ENCODE data around the gene APPL1.

APPL1 gene, protein sequence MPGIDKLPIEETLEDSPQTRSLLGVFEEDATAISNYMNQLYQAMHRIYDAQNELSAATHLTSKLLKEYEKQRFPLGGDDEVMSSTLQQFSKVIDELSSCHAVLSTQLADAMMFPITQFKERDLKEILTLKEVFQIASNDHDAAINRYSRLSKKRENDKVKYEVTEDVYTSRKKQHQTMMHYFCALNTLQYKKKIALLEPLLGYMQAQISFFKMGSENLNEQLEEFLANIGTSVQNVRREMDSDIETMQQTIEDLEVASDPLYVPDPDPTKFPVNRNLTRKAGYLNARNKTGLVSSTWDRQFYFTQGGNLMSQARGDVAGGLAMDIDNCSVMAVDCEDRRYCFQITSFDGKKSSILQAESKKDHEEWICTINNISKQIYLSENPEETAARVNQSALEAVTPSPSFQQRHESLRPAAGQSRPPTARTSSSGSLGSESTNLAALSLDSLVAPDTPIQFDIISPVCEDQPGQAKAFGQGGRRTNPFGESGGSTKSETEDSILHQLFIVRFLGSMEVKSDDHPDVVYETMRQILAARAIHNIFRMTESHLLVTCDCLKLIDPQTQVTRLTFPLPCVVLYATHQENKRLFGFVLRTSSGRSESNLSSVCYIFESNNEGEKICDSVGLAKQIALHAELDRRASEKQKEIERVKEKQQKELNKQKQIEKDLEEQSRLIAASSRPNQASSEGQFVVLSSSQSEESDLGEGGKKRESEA

DNA sequence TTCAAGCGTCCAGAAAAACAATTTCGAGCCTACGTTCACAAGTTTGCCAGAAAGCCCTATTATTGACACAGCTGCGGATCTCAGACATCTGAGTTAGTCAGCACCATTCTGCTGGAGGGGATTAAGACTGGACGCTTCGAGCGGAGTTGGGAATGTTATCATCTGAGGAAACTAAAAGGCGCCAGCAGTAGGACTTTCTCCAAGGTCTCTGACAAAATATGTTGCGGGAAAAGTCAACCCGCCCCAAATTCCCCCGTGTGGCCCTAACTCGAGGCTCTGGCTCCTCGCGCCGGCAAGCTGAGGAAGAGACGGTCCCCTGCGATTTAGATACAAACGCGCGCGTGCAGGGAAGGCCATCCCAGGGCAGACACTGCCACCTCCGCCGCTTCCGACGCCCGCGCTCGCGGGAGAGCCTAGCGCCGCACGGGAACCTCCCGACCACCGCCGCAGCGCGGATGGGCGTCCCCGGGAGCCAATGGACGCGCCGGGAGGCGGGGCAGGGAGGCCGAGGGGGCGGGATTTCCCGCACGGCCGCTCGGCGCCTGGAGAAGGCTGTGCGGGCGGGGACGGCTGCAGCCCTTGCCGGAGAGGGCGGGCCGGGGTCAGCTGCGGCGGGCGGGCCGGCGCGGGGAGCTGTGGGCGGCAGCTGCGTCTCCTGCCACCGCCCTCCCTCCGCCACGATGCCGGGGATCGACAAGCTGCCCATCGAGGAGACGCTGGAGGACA is at the start of gene APPL1:
Gene APPL1 (plus strand): TSS at position 526 of the 726 bp plus-strand sequence. CDS start 155 bp downstream, at position 681.
- peak; percentile 88 for DNase-seq (ENCODE audit: low spot score)

DNA sequence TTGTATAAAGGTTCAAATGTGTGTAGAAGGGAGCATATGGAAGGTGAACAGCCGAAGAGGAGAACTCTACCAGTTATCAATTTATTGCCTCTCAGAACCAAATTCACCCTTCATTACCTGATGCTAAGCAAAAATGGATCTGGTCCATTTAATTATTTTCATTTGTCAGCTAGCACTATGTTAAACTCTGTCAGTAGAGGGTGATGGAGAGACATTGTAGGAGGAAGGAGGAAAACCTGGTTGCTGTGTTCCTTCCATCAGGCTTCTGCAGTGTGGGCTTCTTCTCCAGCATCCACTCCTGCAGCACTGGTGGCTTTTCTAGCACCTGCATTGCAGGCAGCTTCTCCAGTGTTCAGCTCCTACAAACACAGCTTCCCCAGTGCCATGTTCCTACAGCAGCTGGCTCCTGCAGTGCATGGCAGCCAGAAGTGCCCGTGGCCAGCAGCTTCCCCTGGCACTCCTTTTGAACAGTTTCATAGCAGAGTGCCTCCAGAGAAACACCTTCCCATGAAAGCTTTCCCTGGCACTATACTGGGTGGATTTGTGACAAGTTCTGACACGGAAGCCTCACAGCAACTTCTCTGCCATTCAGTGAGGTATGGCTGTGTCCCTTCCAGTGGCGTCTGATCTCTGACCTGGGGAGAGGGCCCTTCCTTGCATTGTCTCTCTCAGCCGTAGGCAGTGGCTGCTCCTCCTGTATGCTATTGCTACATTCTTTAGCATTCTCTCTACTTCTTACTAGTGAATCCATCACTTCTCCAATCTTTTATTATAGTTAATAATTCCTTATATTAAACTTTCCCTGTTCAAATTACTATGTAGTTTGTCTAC is 47.7 kb upstream of the APPL1 start:
- no peak for DNase-seq (ENCODE audit: low spot score)

DNA sequence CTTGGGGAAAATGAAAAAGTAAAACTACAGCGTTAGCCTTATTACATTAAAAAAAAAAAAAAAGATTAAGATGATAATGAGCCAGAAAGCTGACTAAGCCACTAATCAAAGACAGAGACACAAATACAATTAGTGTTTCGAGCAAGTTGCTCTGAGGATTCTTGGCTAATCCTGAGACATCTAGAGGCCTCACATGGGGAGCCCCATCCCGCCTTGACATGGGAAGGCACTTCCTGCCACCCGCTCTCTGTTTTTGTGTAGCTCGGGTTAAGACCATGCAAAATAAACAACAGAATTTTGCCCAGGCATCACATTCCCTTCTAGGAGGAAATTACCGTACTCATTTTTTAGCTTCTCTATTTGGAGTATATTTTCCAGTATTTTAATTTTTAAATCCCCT is 43.0 kb upstream of the APPL1 start:
- DNase-seq (ENCODE audit: low spot score) = no peak

- no peak for DNase-seq (ENCODE audit: low spot score)
Observed at GRCh38 chr3:57192028-57192427, 35.5 kb upstream of the APPL1 start.

DNA sequence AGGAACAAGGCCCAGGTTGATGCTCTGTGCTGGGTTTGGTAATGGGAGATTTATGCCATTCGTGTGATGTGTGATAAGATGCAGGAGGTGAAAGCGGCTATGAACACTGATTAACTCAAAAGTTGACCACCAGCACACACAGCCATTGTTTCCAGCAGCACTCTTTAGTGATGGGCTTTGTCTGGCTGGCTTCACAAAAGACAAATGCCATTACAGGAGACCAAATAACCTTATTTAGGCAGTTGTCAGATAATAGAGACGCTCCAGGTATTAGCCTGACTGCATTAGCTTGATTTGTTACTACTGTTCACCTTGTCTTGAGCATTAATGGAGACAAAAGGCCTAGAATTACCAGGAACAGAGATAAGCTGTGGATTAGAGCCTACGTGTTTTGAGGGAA is 32.9 kb upstream of the APPL1 start:
- no peak for DNase-seq (ENCODE audit: low spot score)

GRCh38 chr3:57199895-57200297 is 27.6 kb upstream of the APPL1 start, which contains the start of gene HESX1:
Gene HESX1, minus strand, starts transcription at chr3:57199978. Its CDS starts 60 bp downstream, at chr3:57199918.
- DNase-seq (ENCODE audit: low spot score) = no peak

DNA sequence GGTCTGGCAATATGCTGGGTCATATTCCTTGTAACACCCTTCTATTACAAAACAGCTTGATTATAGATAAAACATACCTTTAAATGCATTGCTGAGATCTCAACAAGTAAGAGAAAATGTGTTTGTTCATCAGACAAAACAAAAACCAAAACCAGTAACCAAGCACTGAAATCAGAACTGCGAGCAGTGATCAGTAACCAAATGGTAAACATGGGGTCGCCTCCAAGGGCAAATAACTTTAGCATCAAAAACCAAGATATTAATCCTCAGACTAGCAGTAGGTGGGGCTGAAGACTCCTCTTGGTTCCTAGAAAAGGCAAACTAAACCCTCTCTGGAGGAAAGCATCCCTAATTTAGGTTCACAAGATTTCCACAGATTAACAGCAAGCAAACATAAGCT is 21.1 kb upstream of the APPL1 start:
- DNase-seq (ENCODE audit: low spot score) = no peak

GRCh38 chr3:57221883-57222282 is 5.6 kb upstream of the APPL1 start:
- DNase-seq (ENCODE audit: low spot score) = no peak

- no peak for DNase-seq (ENCODE audit: low spot score)
Observed at GRCh38 chr3:57224856-57225255, 2.7 kb upstream of the APPL1 start.

- DNase-seq (ENCODE audit: low spot score) = no peak
Observed at GRCh38 chr3:57226176-57226575, 1.4 kb upstream of the APPL1 start.

GRCh38 chr3:57227930-57228751 is 612 bp downstream of the APPL1 start:
- peak; percentile 47 for DNase-seq (ENCODE audit: low spot score)

DNA sequence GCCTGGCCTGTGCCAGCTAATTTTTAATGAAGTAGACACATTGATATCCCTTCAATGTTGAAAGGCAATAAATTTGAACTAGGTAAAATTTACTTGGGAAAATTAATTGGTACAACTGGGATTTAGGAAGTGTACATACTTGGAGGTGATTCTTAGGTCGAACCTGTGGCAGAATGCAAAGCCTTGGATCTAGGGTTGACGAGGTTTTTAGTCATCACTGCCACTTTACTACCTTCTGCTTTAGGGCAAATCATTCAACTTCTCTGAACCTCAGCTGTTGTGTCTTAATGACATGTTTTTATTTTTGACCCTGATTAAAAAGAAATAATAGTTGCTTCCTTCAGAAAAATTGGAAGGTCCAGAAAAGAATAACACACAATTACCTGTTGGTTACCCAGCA is 2.5 kb downstream of the APPL1 start:
- no peak for DNase-seq (ENCODE audit: low spot score)

DNA sequence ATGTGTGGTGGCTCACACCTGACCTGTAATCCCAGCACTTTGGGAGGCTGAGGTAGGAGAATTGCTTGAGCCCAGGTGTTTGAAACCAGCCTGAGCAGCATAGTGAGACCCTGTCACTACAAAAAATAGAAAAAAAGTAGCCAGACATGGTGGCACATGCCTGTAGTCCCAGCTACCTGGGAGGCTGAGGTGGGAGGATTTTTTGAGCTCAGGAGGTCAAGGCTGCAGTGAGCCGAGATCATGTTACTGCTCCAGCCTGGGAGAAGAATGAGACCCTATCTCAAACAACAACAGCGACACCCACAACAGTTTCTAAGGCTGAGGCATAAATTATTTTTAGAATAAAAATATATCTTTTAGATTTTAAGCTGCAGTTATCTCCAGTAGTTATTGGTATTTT is 6.3 kb downstream of the APPL1 start:
- DNase-seq (ENCODE audit: low spot score) = no peak

- DNase-seq (ENCODE audit: low spot score) = no peak
Observed at GRCh38 chr3:57234613-57235575, 7.4 kb downstream of the APPL1 start.

- DNase-seq (ENCODE audit: low spot score) = no peak
Observed at GRCh38 chr3:57244946-57245345, 17.4 kb downstream of the APPL1 start.

- no peak for DNase-seq (ENCODE audit: low spot score)
Observed at GRCh38 chr3:57252404-57252803, 24.9 kb downstream of the APPL1 start.

DNA sequence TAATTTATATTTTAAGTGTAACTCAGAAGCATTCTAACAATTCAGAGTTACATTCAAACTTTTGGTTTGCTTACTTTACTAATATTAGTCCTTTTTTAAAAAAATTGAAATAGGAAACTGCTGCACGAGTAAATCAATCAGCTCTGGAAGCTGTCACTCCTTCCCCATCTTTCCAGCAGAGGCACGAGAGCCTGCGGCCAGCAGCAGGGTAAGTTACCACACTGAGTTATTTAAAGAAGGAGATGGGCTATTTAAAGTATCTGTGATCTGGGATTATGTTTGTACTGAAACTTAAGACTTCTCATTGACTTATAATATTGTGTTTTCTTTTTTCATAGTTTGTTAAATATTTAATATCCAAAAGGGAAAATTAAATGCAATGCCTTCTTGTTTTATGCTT is 29.3 kb downstream of the APPL1 start:
- no peak for DNase-seq (ENCODE audit: low spot score)

DNA sequence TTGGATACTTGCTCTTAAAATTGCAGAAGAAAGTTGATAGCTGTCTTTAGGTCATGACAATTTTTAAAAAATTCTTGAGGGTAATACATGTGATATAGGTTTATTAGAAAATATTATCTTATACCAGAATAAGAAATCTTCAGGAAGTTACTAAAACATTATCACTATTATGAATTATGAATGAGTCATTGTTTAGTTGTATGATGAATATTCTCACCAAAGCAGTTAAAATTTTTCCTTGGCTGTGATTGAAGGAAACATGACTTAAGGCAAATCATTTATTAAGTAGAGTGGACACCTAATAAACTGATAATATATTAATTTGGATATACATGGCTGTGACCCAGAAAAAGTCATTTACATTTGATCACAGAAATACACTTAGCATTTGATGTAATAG is 30.1 kb downstream of the APPL1 start:
- DNase-seq (ENCODE audit: low spot score) = peak; percentile 10

DNA sequence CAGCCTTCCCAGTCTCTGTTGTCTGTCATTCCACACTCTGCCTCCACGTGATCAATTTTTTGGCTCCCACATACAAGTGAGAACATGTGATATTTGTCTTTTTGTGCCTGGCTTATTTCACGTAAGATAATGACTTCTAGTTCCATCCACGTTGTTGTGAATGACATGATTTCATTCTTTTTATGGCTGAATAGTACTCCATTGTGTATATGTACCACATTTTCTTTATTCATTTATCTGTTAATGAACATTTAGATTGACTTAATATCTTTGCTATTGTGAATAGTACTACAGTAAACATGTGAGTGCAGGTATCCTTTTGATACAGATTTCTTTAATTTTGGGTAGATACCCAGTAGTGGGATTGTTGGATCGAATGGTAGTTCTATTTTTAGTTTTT is 33.6 kb downstream of the APPL1 start:
- no peak for DNase-seq (ENCODE audit: low spot score)

- DNase-seq (ENCODE audit: low spot score) = no peak
Observed at GRCh38 chr3:57261929-57262328, 34.4 kb downstream of the APPL1 start.

Data from kidney capillary endothelial cell (primary cell).